ENCODE data around the gene C1GALT1. TPM values are rescaled to one million over a fixed set of nuclear protein-coding genes. Genes with fewer than 3 reads are reported as not detected.

Gene C1GALT1
- 25.1 and 117 TPM in 2 replicates for total RNA-seq (2011; cell fraction: chromatin; rRNA removed; ENCODE audit: low replicate concordance)
- total RNA-seq (2011; cell fraction: nucleolus; rRNA removed): 12.7 and 14.6 TPM in 2 replicates
- total RNA-seq (2011; cell fraction: nucleoplasm; rRNA removed): 37.6 and 62.7 TPM in 2 replicates
- 15.2 and 22.7 TPM in 2 replicates for total RNA-seq (2014; rRNA removed)
- 33.2 and 37.5 TPM in 2 replicates for total RNA-seq (2014; rRNA removed; fragmentation: Illumina TruSeq; extraction: Trizol)
- 23.3 and 24.1 TPM in 2 replicates for total RNA-seq (2015; rRNA removed; fragmentation: Illumina TruSeq; extraction: Trizol)
- 25.3 and 27.8 TPM in 2 replicates for total RNA-seq (2021)
- polyA plus RNA-seq (2011; rRNA removed): 23.7 and 30.8 TPM in 2 replicates
- 7.8 and 8.4 TPM in 2 replicates for polyA plus RNA-seq (2011; cell fraction: cytosol; rRNA removed)
- polyA plus RNA-seq (2011; cell fraction: nucleus; rRNA removed): 8.5 and 12.2 TPM in 2 replicates
- 10.7 and 11.1 TPM in 2 replicates for polyA plus RNA-seq (2012)
- polyA plus RNA-seq (2014; fragmentation: Illumina TruSeq; extraction: Trizol): 16.1 and 25.2 TPM in 2 replicates
- 1 to 10 TPM; 5.0 to 6.4 TPM for polyA plus RNA-seq (2014; fragmentation: Nextera tagmentation; extraction: Ambion mirVana)
- 17.3 and 21.0 TPM in 2 replicates for polyA plus RNA-seq (2014; rRNA removed)
- 35.5 and 54.5 TPM in 2 replicates for polyA minus RNA-seq (2011; rRNA and poly(A)+ RNA removed)
- 8.3 and 9.4 TPM in 2 replicates for polyA minus RNA-seq (2011; cell fraction: cytosol; rRNA and poly(A)+ RNA removed)
- 19.1 and 29.2 TPM in 2 replicates for polyA minus RNA-seq (2011; cell fraction: nucleus; rRNA and poly(A)+ RNA removed)
- percentile 87 among the genes with signal in this experiment for Bru-seq, nascent RNA
- percentile 88 among the genes with signal in this experiment for BruChase-seq, experiment 1, labeled RNA remaining after a 2-hour chase
- percentile 87 among the genes with signal in this experiment for BruChase-seq, experiment 2, labeled RNA remaining after a 6-hour chase
- long read RNA-seq, experiment 1, full-length matches to known transcripts: 35 of 55 reads
- long read RNA-seq, experiment 1, partial matches to known transcripts: 1 of 55 reads
- long read RNA-seq, experiment 1, other reads (novel, unspliced or antisense): 19 of 55 reads
- long read RNA-seq, experiment 2, full-length matches to known transcripts: 5 of 11 reads
- long read RNA-seq, experiment 2, partial matches to known transcripts: 2 of 11 reads
- long read RNA-seq, experiment 2, other reads (novel, unspliced or antisense): 4 of 11 reads
- long read RNA-seq, experiment 3, full-length matches to known transcripts: 16 of 21 reads
- long read RNA-seq, experiment 3, partial matches to known transcripts: 1 of 21 reads
- long read RNA-seq, experiment 3, other reads (novel, unspliced or antisense): 4 of 21 reads

DNA sequence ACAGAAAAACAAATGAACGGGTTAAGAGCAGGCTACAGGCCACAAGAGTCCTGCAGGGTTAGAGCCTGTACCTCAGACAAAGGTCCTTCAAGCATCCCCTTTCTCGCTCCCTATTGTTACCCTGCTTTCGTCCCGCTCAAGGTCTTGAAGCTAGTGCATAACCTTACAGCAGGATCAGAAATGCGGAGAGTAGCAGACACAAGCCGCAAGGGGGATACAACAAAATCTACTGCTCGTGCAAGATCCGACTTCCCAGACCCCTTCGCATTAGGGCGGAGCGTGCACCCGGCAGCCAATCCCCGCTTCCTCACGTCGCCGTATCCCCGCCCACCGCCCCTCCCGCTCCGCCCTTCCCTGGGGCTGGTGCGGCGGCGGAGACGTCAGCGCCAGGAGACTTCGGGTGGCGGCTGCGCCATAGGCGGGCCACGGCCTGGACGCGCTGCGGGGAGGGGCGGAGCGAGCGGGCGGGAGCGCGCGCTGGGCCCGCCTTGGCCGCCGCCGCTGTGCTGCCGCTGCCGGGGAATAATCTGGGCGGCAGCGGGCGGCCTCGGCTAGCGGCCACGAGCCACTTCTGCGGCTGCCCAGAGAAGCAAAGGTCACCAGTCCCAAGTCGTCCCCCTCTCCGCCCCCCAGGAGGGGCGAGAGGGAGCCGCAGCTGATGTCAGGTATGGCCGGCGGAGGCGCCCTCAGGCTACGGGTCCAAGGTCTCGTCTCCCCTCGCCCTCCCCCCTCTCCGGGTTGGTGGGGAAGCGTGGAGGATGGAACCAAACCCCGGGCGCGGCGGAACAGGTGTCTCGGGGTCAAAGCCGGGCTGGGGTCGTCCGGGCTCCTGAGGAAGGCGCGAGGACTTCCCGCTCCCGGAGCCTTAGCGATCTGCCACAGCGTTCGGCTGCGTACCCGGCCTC, at the start of gene C1GALT1:
C1GALT1 (plus strand) TSS at position 389 of the 905 bp plus-strand sequence. CDS start 51,776 bp downstream, outside the sequence.
- in situ Hi-C loops (cut with MboI): no loop called here
- TF ChIP-seq MAFG (tag; conservative IDR thresholded peaks at IDR 0.05): no peak; the same call in 1 of the 2 replicates
- 0 out of 2 replicates have a peak, but pooled peaks have one; percentile 11 for TF ChIP-seq SMARCE1 (IDR thresholded peaks at IDR 0.05)
- peak; percentile 2; the same call in 1 of the 2 replicates for TF ChIP-seq LEF1 (IDR thresholded peaks at IDR 0.05)
- TF ChIP-seq, protein P1, sequence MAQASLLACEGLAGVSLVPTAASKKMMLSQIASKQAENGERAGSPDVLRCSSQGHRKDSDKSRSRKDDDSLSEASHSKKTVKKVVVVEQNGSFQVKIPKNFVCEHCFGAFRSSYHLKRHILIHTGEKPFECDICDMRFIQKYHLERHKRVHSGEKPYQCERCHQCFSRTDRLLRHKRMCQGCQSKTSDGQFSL (CRISPR knock-in tag; IDR thresholded peaks at IDR 0.05): 0 out of 2 replicates have a peak, but pooled peaks have one; percentile 70
- TF ChIP-seq, protein P1 (tag; IDR thresholded peaks at IDR 0.05): no peak
- no peak for TF ChIP-seq NR2C1 (IDR thresholded peaks at IDR 0.05)
- peak; percentile 49; the same call in 1 of the 2 replicates for TF ChIP-seq NR2C1 (tag; IDR thresholded peaks at IDR 0.05)
- no peak for TF ChIP-seq GTF2A2 (tag; IDR thresholded peaks at IDR 0.05)
- 0 out of 2 replicates have a peak, but pooled peaks have one; percentile 3 for TF ChIP-seq ZNF589 (CRISPR knock-in tag; IDR thresholded peaks at IDR 0.05; ENCODE audit: low read depth)
- peak; percentile 33; the same call in 1 of the 2 replicates for TF ChIP-seq ELF1 (tag; IDR thresholded peaks at IDR 0.05)
- TF ChIP-seq ESRRA (IDR thresholded peaks at IDR 0.05; ENCODE audit: borderline replicate concordance, low read depth): peak; percentile 16; the same call in 1 of the 2 replicates
- peak; percentile 71 for TF ChIP-seq ZFX (CRISPR knock-in tag; IDR thresholded peaks at IDR 0.05)
- TF ChIP-seq TAF15 (IDR thresholded peaks at IDR 0.05; ENCODE audit: low read depth, low read length): no peak

More for the DNA sequence above, at the start of gene C1GALT1:
- peak within 1 kb of the TSS; percentile 87 for H3K4me3 ChIP-seq
- intact Hi-C loops (cut with micrococcal nuclease): loop anchor here (1.0 to 10.0 kb wide), 4 partner anchors 78 to 240 kb away; no protein-coding TSS in a partner anchor
- no TSS peak for BruUV-seq (replicated peaks)
- WGBS (ENCODE audit: insufficient coverage, low coverage, missing lambda C conversion rate): under 1% methylated on average over 41 of the region's 82 CpGs
- peaks cover 11% of the 10 kb centered on the region for H3K36me3 ChIP-seq (ENCODE audit: control insufficient read depth, insufficient read depth, low read length)
- ChIA-PET CTCF (ENCODE audit: low intra/inter-chr PET ratio) (no interaction called here), POLR2A (interaction anchor here (0.8 to 1.5 kb wide), 7 partner anchors 19 to 1559 kb away, joined by 3 to 7 read pairs (median 3); no protein-coding TSS in a partner anchor)
- H3K9me3 ChIP-seq (replicated peaks; ENCODE audit: control insufficient read depth, insufficient read depth, low read depth, low read length): no peaks in the 10 kb centered on the region
- H4K20me1 ChIP-seq (replicated peaks; ENCODE audit: control insufficient read depth, insufficient read depth, low read length): no peaks in the 10 kb centered on the region
- ATAC-seq (peak; percentile 92), DNase-seq (ENCODE audit: extremely low read depth in 1 of 4, low spot score in 3 of 4) (peak; percentile 96 to 98 (median 96)), FAIRE-seq (peak; percentile 91)
- H3K27me3 ChIP-seq (ENCODE audit: control insufficient read depth in 2 of 2, insufficient read depth in 2 of 2, low read length in 2 of 2): no peaks in the 10 kb centered on the region
- H3K27ac ChIP-seq (ENCODE audit: extremely low read depth, low read depth, low read length): peak within 1 kb of the TSS; percentile 95
- H3K4me1 ChIP-seq (replicated peaks in 1 of 2; ENCODE audit: control insufficient read depth in 2 of 2, insufficient read depth in 2 of 2, low read length in 2 of 2): peaks cover 7 to 11% of the 10 kb centered on the region in 2 experiments; a peak in 3 of 5 replicates
- H2AFZ ChIP-seq (ENCODE audit: low read depth, low read length): peak within 1 kb of the TSS; percentile 98
- H3K9ac ChIP-seq (ENCODE audit: insufficient read depth in 1 of 2, low read depth in 2 of 2, low read length in 2 of 2): peak within 1 kb of the TSS; percentile 92 to 98
- no peaks in the 10 kb centered on the region for H3K9me1 ChIP-seq (ENCODE audit: control insufficient read depth, insufficient read depth, low read length)
- peak within 1 kb of the TSS; percentile 95 for H3K4me2 ChIP-seq (ENCODE audit: insufficient read depth, low read length)
- peaks cover 42% of the 10 kb centered on the region for H3K79me2 ChIP-seq (ENCODE audit: control insufficient read depth, insufficient read depth, low read length)

Data from K562 (cell line).